GM12875 (cell line): ENCODE results near the gene CERK.

Source experiments
- H3K4me3 ChIP-seq: one replicate; pipeline ENCODE4 v1.5.1; 2011; ENCODE audit warnings: low read depth, low read length, control low read depth
- TF ChIP-seq, protein P1 (sequence below): IDR thresholded peaks from 2 replicates; pipeline ENCODE4 v1.5.1; 2011; ENCODE audit warnings: low read depth, mild to moderate bottlenecking, control low read depth, inconsistent platforms, low read length, moderate library complexity, borderline replicate concordance; ENCODE audit not compliant: insufficient read depth

Gene CERK

GRCh38 chr22:46748908-46749675, 11.0 kb upstream of the CERK start:
- TF ChIP-seq, protein P1, sequence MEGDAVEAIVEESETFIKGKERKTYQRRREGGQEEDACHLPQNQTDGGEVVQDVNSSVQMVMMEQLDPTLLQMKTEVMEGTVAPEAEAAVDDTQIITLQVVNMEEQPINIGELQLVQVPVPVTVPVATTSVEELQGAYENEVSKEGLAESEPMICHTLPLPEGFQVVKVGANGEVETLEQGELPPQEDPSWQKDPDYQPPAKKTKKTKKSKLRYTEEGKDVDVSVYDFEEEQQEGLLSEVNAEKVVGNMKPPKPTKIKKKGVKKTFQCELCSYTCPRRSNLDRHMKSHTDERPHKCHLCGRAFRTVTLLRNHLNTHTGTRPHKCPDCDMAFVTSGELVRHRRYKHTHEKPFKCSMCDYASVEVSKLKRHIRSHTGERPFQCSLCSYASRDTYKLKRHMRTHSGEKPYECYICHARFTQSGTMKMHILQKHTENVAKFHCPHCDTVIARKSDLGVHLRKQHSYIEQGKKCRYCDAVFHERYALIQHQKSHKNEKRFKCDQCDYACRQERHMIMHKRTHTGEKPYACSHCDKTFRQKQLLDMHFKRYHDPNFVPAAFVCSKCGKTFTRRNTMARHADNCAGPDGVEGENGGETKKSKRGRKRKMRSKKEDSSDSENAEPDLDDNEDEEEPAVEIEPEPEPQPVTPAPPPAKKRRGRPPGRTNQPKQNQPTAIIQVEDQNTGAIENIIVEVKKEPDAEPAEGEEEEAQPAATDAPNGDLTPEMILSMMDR = no peak
- no peak overlapping the region for H3K4me3 ChIP-seq

DNA sequence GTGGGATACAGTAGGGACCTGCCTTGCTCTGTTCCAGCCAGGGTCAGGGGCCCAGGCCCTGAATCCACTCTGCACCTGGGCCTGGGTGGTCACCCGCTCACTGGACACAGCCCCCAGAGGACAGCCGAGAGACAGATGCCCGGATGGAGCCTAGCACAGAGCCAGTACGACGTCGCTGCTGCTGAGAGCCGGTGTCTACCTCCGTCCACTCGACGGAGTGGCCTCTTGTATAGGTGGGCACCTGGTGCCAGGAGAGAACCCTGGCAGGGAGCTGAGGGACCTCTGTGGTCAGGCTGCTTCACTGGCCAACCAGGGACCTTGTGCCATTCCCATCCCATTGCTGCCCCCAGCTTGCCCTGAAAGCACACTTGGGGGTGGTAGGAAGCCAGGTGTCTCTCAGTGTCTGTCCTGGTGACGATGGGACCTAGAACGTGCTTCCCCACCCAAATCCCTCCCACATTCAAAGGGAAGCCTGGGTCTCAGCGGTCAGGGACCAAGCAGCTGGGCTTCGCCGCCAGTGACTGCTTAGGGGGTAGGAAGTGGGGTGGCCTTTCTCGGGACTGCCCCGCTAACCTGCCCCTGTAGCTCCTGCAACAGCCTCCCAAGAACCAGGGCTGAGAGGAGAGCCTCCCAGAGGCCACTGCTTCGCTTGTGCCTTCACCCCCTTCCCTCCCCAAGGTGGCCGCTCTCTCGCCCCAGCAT, 10.3 kb upstream of the CERK start:
- H3K4me3 ChIP-seq = no peak overlapping the region
- TF ChIP-seq, protein P1 = no peak

DNA sequence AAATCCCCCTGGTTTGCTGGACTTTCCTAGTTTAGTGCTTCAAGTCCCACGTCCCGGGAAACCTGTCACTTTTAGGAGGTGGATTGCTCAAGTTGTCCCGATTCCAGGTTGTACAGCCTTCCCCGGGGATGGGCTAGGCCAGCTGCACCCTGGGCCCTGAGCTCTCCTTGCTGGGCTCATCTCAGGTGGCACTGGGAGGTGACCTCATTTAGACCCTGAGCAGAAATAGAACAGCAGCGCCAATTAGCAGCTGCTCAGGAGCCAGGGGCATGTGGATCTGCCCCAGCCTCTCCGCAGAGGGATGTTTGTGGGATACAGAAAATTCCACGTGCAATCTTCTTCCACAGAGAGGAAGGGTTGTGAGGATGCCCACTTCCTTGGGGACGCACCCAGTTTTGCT, 9.6 kb upstream of the CERK start:
- TF ChIP-seq, protein P1 = no peak

DNA sequence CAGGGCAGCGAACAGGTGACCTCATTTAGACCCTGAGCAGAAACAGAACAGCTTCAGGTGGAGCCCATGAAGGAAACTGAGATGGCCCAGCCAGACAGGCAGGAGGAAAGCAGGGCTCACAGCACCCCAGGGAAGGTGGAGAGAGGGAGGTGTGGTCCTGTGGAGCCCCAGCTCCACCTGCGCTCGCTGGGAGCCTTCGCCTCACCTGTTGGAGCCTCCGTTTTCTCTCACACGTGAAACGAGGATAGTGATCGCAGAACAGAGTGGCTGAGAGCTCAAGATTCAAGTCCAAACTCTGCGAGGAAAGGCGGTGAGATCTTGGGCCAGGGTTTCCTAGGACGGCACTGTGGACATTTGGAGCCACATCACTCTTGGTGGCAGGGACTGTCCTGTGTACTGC, 8.6 kb upstream of the CERK start:
- TF ChIP-seq, protein P1 = no peak
- H3K4me3 ChIP-seq = no peak overlapping the region

More for the DNA sequence above, 9.6 kb upstream of the CERK start:
- H3K4me3 ChIP-seq = no peak overlapping the region

DNA sequence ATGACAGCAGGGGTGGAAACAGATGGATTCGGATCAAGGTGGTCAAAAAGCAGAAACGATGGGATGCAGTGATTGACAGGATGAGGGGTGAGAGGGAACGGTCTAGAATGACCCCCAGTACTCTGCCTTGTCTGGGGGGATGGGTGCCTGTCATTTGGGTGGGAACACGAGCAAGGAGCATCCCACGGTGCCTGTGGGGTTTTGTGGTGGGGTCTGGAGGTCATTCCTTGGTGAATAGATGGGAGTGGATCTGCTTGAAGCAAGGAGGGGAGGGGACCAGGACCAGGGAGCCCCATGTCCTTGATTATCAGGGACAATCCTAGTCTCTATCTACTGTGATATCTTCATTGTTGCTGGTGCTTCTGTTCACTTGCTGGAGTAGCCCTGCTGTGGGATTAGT, 8.1 kb upstream of the CERK start:
- TF ChIP-seq, protein P1 = no peak
- H3K4me3 ChIP-seq = no peak overlapping the region

DNA sequence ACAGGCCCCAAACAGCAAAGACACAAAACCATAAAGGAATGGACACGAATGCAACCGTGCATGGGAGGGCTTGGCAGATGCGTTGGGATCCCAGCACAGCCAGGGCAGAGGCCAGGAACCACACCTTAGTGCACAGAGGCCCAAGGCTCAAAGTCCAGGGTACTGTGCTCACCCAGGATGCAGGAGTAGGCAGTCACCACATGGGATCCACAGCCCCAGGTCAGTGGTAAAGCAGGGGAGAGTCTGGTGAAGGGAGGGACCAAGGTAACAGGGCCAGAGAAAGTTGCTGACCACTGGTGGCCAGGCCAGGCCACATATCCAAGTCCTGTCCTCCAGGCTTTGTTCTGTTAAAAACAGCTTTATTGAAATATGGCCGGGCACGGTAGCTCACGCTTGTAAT, 6.5 kb upstream of the CERK start:
- TF ChIP-seq, protein P1 = no peak

More for the DNA sequence above, 6.5 kb upstream of the CERK start:
- H3K4me3 ChIP-seq = no peak overlapping the region
